CD8-positive, alpha-beta memory T cell (primary cell): ENCODE data around the gene AKAP6. TPM values are rescaled to one million over a fixed set of nuclear protein-coding genes. Genes with fewer than 3 reads are reported as not detected.

Source experiments
- CTCF ChIA-PET: fragments of 350-600 bp; sonication (Branson Sonifier 250); formaldehyde crosslinking; loops from one replicate; lab custom pipeline; 2021; ENCODE audit warnings: antibody characterized with exemption; lab: Charles Lee
- POLR2A ChIA-PET: fragments of 350-600 bp; sonication (Branson Sonifier 250); formaldehyde crosslinking; loops from one replicate; lab custom pipeline; 2021; ENCODE audit warnings: antibody characterized with exemption; lab: Charles Lee
- DNase-seq, 5 donors: peaks; one replicate each; pipeline versions ENCODE4 v3.0.0 to v3.0.0-alpha.2; 2020 to 2022; ENCODE audit warnings: mixed read lengths in 1 of 5
- H3K27ac ChIP-seq: one replicate; pipeline ENCODE4 v1.7.0; 2013; ENCODE audit warnings: low read depth, mild to moderate bottlenecking, low read length, moderate library complexity
- H3K27me3 ChIP-seq: 2 replicates; pipeline ENCODE4 v1.7.0; 2013; ENCODE audit warnings: low read length, mild to moderate bottlenecking; ENCODE audit not compliant: insufficient read depth, poor library complexity, severe bottlenecking
- H3K36me3 ChIP-seq: 2 replicates; pipeline ENCODE4 v1.7.0; 2013; ENCODE audit warnings: mild to moderate bottlenecking, low read length, moderate library complexity; ENCODE audit not compliant: insufficient read depth
- H3K4me1 ChIP-seq: 2 replicates; pipeline ENCODE4 v1.7.0; 2013; ENCODE audit warnings: mild to moderate bottlenecking, low read length, moderate library complexity; ENCODE audit not compliant: insufficient read depth
- H3K4me3 ChIP-seq: 2 replicates; pipeline ENCODE4 v1.7.0; 2013; ENCODE audit warnings: mild to moderate bottlenecking, low read length
- H3K9me3 ChIP-seq: 2 replicates; pipeline ENCODE4 v1.7.0; 2013; ENCODE audit warnings: mild to moderate bottlenecking, low read length
- H3K27ac Mint-ChIP-seq, 8 donors: one replicate each; pipeline ENCODE4 v1.8.0; 2020 to 2021; ENCODE audit warnings: mixed read lengths in 8 of 8, mild to moderate bottlenecking in 6 of 8, inconsistent platforms in 3 of 8, moderate library complexity in 3 of 8
- H3K27me3 Mint-ChIP-seq, 2 donors: one replicate each; pipeline ENCODE4 v1.8.0; 2020 to 2021; ENCODE audit warnings: mixed read lengths in 2 of 2, mild to moderate bottlenecking in 1 of 2, moderate library complexity in 1 of 2
- H3K36me3 Mint-ChIP-seq, 3 donors: one replicate each; pipeline ENCODE4 v1.8.0; 2020 to 2021; ENCODE audit warnings: mixed read lengths in 3 of 3, inconsistent platforms in 1 of 3, mild to moderate bottlenecking in 1 of 3
- H3K4me1 Mint-ChIP-seq, 3 donors: one replicate each; pipeline ENCODE4 v1.8.0; 2020 to 2021; ENCODE audit warnings: mixed read lengths in 3 of 3, inconsistent platforms in 1 of 3, mild to moderate bottlenecking in 1 of 3
- H3K4me3 Mint-ChIP-seq, 7 donors: one replicate each; pipeline ENCODE4 v1.8.0; 2020 to 2021; ENCODE audit warnings: mixed read lengths in 7 of 7, mild to moderate bottlenecking in 6 of 7, moderate library complexity in 4 of 7, inconsistent platforms in 2 of 7
- H3K9me3 Mint-ChIP-seq, 5 donors: one replicate each; pipeline ENCODE4 v1.8.0; 2020 to 2022; ENCODE audit warnings: mixed read lengths in 5 of 5, mild to moderate bottlenecking in 3 of 5, moderate library complexity in 2 of 5, inconsistent platforms in 1 of 5
- polyA plus RNA-seq: library from polyadenylated mRNA; unstranded; fragments of 300-500 nt; fragmentation: Illumina TruSeq; gene quantifications from one replicate; pipeline ENCODE4 v1.2.3, GENCODE V29; 2021
- total RNA-seq, 2 experiments: library from RNA; stranded (reverse); gene quantifications; one replicate each; pipeline ENCODE4 v1.2.3, GENCODE V29; 2021

AKAP6 gene
- total and polyA plus RNA-seq, 3 experiments from 2014 or later, result 0.49 to 1.5 (median 1.4) TPM

DNA sequence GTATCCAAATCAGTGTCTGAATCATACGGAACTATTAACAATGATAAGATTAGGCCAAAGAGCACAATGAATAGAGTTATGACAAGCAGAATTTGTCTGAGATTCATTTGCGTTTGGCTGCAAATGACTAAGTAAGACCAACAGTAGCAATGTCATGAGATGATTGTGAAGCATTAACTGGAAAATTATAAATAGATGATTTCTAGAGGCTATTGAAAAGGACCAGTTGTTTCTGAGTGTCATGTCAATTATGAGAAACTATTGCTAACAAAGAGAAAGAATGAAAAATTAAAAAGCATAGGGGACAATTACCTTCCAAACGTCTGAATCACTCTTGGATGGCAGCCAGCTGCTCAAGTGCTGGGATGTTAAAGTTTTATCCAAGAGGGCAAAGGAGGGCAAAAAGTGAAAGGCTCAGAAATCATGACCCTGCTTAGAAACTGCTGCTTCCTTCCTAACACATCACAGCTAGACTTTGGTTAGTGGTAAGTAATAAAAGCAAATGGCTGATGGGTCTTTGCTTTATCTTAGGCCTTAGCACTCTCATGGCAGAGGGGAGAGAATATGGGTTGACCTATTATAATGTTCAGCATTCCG, 89.0 kb downstream of the AKAP6 start:
- H3K27ac Mint-ChIP-seq, result no peak overlapping the region
- CTCF ChIA-PET, result no interaction called here
- peaks cover 0 to 12% (median 4%) of the 10 kb centered on the region in 5 donors for H3K9me3 Mint-ChIP-seq
- no peaks in the 10 kb centered on the region for H3K36me3 ChIP-seq
- DNase-seq, result no peak
- peaks cover 2 to 4% of the 10 kb centered on the region in 2 donors for H3K27me3 Mint-ChIP-seq
- no peaks in the 10 kb centered on the region for H3K4me1 ChIP-seq
- no peak overlapping the region for H3K4me3 ChIP-seq
- H3K27ac ChIP-seq, result no peak overlapping the region
- no peaks in the 10 kb centered on the region for H3K36me3 Mint-ChIP-seq
- H3K27me3 ChIP-seq, result no peaks in the 10 kb centered on the region
- no peaks in the 10 kb centered on the region for H3K4me1 Mint-ChIP-seq
- POLR2A ChIA-PET, result no interaction called here
- H3K9me3 ChIP-seq, result no peaks in the 10 kb centered on the region
- H3K4me3 Mint-ChIP-seq, result no peak overlapping the region

DNA sequence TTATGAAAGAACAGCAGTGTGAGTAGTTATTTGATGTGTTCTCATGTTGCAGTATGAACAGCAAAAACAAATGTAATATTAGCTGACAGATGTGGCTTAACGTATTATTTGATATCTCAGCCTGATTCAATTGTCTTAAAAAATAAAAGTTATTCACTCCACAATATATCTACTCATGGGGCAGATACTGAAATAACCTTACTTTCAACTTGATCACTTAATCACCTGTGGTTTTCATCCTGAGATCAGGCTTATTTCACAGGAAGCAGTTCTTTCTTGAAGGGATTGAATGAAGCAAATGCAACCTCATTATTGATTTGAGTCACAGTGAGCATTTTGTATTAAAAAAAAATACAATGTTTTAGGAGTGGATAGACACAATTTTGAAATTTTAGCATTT, 90.3 kb downstream of the AKAP6 start:
- Histone ChIP-seq H3K9me3 (no peaks in the 10 kb centered on the region), H3K4me3 (no peak overlapping the region), H3K4me1 (no peaks in the 10 kb centered on the region), H3K36me3 (no peaks in the 10 kb centered on the region), H3K27ac (no peak overlapping the region), H3K27me3 (no peaks in the 10 kb centered on the region)
- Mint-ChIP-seq H3K36me3 (no peaks in the 10 kb centered on the region), H3K27me3 (peaks cover 0 to 2% of the 10 kb centered on the region in 2 donors), H3K4me3 (no peak overlapping the region), H3K27ac (no peak overlapping the region), H3K9me3 (peaks cover 0 to 12% (median 4%) of the 10 kb centered on the region in 5 donors), H3K4me1 (no peaks in the 10 kb centered on the region)
- ChIA-PET CTCF (no interaction called here), POLR2A (no interaction called here)
- no peak for DNase-seq

DNA sequence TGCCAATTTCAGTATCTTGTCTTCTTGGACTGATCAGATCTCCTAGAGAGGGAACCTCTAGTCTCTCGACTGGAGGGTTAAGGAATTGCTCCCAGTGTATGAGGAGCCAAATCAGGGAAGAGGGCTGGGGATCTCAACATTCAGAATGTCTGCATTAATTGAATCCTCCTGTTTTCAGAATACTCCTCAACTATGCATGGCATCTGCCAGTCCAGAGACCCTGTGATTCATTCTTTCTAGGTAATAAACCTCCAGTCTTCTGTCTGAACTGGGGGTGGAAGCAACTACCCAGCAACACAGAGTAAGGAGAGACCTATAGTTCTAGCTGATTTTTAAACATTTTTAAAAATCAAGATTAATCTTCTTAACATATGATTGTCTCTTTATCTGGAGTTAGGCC, 92.7 kb downstream of the AKAP6 start:
- Histone ChIP-seq H3K27ac (no peak overlapping the region), H3K27me3 (no peaks in the 10 kb centered on the region), H3K9me3 (no peaks in the 10 kb centered on the region), H3K36me3 (no peaks in the 10 kb centered on the region), H3K4me1 (no peaks in the 10 kb centered on the region), H3K4me3 (no peak overlapping the region)
- POLR2A ChIA-PET, result no interaction called here
- Mint-ChIP-seq H3K4me3 (no peak overlapping the region), H3K27me3 (peaks cover 0 to under 1% of the 10 kb centered on the region in 2 donors), H3K9me3 (peaks cover 4 to 12% (median 5%) of the 10 kb centered on the region in 5 donors), H3K36me3 (no peaks in the 10 kb centered on the region), H3K4me1 (no peaks in the 10 kb centered on the region), H3K27ac (no peak overlapping the region)
- CTCF ChIA-PET, result no interaction called here
- DNase-seq, result no peak

DNA sequence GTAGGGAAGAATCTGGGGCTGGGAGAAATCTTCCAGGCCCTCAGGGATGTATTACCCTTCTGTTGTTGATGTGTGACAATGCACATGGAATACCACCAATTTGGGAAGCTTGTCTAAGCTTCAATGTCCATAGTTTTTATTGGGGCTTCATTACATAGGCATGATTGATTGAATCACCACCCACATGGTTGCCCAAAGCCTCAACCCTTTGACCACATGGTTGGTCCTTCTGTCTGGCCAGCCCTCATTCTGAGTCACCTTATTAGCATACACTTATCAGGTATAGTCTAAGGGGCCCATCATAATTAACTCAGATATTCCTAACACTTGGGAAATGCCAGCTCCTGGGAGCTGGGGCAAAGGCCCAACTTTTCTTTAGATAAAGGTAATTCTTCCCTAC, 93.3 kb downstream of the AKAP6 start:
- Histone ChIP-seq H3K27me3 (no peaks in the 10 kb centered on the region), H3K9me3 (no peaks in the 10 kb centered on the region), H3K27ac (no peak overlapping the region), H3K4me1 (no peaks in the 10 kb centered on the region), H3K4me3 (no peak overlapping the region), H3K36me3 (no peaks in the 10 kb centered on the region)
- no peak for DNase-seq
- no peaks in the 10 kb centered on the region for H3K4me1 Mint-ChIP-seq
- POLR2A ChIA-PET, result no interaction called here
- H3K9me3 Mint-ChIP-seq, result peaks cover 4 to 12% (median 5%) of the 10 kb centered on the region in 5 donors
- no peaks in the 10 kb centered on the region for H3K27me3 Mint-ChIP-seq
- CTCF ChIA-PET, result no interaction called here
- no peak overlapping the region for H3K4me3 Mint-ChIP-seq
- no peaks in the 10 kb centered on the region for H3K36me3 Mint-ChIP-seq
- H3K27ac Mint-ChIP-seq, result no peak overlapping the region

DNA sequence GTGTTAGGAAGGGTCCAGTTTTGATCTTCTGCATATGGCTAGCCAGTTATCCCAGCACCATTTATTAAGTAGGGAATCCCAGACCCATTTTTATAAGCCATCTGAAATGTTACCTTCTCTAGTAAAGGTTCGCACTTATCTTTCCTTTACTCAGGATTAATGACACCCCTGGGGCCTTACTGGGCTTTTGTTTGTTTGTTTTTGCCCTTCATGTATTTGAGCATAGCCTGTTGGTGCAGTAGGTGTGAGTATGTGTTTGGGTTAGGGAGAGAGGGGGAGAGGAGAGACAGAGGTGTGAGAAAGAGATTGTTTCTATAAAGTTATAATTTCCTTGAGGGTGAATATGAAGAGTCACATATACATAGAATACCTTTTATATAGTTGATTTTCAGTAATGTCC, 96.9 kb downstream of the AKAP6 start:
- POLR2A ChIA-PET, result no interaction called here
- CTCF ChIA-PET, result no interaction called here

DNA sequence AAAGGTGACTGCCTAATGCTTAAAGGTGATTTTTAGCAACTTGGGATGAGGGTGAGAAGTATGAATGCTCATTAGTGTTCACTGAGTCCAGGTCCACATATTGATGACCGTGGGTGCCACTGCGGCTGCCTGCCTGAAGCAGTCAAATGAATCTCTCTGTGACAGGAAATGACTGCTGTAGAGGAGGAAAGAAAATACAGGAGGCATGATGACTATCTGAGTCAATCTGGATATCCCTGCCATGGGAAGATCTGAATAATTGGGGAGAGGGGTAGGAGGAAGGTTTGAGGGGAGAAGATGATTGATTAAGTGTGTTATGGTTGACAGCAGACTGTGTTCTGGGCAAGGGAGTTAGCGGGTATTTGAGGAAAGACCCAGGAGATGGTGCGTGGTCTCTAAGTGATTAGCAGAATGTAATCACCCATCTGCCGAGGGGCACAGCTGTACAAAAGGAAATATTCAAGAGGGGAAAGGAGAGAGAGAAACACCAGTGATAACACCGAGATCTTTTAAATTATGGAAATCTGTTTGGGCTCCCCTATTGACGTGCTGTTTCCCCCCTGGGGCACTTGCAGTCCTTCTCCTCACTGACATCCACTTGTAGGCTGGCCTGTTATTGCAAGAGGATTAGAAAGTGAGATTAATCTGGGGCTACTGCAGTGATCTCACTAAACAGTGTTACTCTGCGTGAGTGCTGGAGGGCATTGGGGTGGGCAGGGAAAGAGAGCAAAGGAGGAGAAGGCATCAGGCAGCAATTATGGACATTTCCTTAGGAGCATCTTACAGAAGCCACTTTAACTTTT, 97.7 kb downstream of the AKAP6 start:
- Histone ChIP-seq H3K9me3 (no peaks in the 10 kb centered on the region), H3K27ac (no peak overlapping the region), H3K36me3 (no peaks in the 10 kb centered on the region), H3K4me3 (no peak overlapping the region), H3K4me1 (no peaks in the 10 kb centered on the region), H3K27me3 (no peaks in the 10 kb centered on the region)
- no peak for DNase-seq
- no peak overlapping the region for H3K27ac Mint-ChIP-seq
- ChIA-PET CTCF (no interaction called here), POLR2A (no interaction called here)
- no peaks in the 10 kb centered on the region for H3K36me3 Mint-ChIP-seq
- H3K4me1 Mint-ChIP-seq, result no peaks in the 10 kb centered on the region
- no peaks in the 10 kb centered on the region for H3K27me3 Mint-ChIP-seq
- H3K9me3 Mint-ChIP-seq, result peaks cover under 1 to 9% (median 4%) of the 10 kb centered on the region in 5 donors
- no peak overlapping the region for H3K4me3 Mint-ChIP-seq

More for the DNA sequence above, 96.9 kb downstream of the AKAP6 start:
- no peaks in the 10 kb centered on the region for H3K27me3 ChIP-seq
- no peak overlapping the region for H3K4me3 Mint-ChIP-seq
- H3K36me3 ChIP-seq, result no peaks in the 10 kb centered on the region
- no peak for DNase-seq
- H3K27ac ChIP-seq, result no peak overlapping the region
- no peaks in the 10 kb centered on the region for H3K4me1 Mint-ChIP-seq
- H3K9me3 ChIP-seq, result no peaks in the 10 kb centered on the region
- H3K27me3 Mint-ChIP-seq, result no peaks in the 10 kb centered on the region
- peaks cover 3 to 12% (median 4%) of the 10 kb centered on the region in 5 donors for H3K9me3 Mint-ChIP-seq
- H3K27ac Mint-ChIP-seq, result no peak overlapping the region
- H3K4me3 ChIP-seq, result no peak overlapping the region
- H3K4me1 ChIP-seq, result no peaks in the 10 kb centered on the region
- no peaks in the 10 kb centered on the region for H3K36me3 Mint-ChIP-seq

DNA sequence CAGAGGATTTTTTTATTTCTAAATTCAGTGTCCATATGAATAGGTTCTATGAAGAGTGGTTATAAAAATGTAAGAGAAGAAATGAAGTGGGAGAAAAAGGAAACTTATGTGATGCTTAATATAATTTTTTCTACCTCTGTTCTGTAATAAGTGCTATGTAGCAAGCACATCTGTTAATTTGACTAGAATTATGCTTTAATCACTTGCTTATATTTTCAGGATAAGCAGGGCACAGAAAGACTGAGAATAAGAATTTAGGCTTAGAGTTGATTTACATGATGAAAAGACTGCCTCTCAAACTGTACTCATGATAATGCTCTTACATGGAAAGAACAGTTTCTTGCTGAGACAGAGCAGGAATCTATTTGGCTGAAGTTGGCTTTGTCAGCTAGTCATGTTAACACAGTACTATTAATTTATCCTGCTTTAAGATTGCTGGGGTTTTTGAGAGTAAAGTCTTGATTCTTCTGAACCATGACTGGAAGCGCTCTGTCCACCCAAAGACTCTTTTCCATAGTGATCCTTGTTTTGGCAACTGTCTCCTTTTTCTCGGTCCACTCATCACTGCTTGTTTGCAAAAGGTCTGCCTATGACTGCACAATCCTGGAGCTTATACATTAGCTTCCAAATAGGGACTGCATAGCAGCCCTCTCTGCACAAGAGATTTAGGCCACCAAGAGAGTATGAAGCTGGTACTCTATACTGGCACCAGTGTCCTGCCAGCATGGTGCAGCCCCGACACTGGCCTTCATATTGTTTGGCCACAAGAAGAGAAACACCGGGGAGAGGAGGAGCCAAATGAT, 98.8 kb downstream of the AKAP6 start:
- H3K4me3 ChIP-seq, result no peak overlapping the region
- H3K27ac Mint-ChIP-seq, result no peak overlapping the region
- no peaks in the 10 kb centered on the region for H3K4me1 ChIP-seq
- ChIA-PET POLR2A (no interaction called here), CTCF (no interaction called here)
- H3K9me3 ChIP-seq, result no peaks in the 10 kb centered on the region
- no peaks in the 10 kb centered on the region for H3K27me3 ChIP-seq
- H3K4me1 Mint-ChIP-seq, result no peaks in the 10 kb centered on the region
- H3K4me3 Mint-ChIP-seq, result no peak overlapping the region
- no peaks in the 10 kb centered on the region for H3K36me3 Mint-ChIP-seq
- no peaks in the 10 kb centered on the region for H3K36me3 ChIP-seq
- H3K27me3 Mint-ChIP-seq, result no peaks in the 10 kb centered on the region
- peaks cover 0 to 5% (median 1%) of the 10 kb centered on the region in 5 donors for H3K9me3 Mint-ChIP-seq
- no peak overlapping the region for H3K27ac ChIP-seq
- no peak for DNase-seq

DNA sequence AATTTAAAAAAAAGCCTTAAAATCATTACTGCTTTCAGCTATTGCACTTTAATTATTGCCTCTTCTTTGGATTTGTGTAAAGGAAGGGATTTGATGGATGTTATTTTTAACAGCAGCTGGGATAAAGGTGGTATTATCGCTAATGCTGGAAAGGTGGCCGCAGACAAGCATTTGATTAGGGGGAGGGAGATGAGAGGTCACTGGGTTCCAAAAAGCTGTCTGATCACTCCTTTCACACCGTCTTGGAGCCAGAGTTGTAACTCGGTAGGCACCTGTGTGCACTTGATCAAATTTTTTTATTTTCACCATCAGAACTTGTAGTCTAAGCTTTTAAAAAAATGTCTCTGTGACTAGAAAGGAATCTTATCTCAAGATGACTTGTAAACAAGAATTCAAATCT, 99.8 kb downstream of the AKAP6 start:
- H3K4me3 Mint-ChIP-seq, result no peak overlapping the region
- H3K9me3 Mint-ChIP-seq, result peaks cover 0 to 5% (median 0%) of the 10 kb centered on the region in 5 donors
- H3K4me1 ChIP-seq, result no peaks in the 10 kb centered on the region
- ChIA-PET CTCF (no interaction called here), POLR2A (no interaction called here)
- H3K27ac ChIP-seq, result no peak overlapping the region
- no peaks in the 10 kb centered on the region for H3K9me3 ChIP-seq
- no peaks in the 10 kb centered on the region for H3K27me3 ChIP-seq
- H3K27me3 Mint-ChIP-seq, result no peaks in the 10 kb centered on the region
- H3K4me1 Mint-ChIP-seq, result no peaks in the 10 kb centered on the region
- no peak overlapping the region for H3K27ac Mint-ChIP-seq
- no peaks in the 10 kb centered on the region for H3K36me3 ChIP-seq
- no peak for DNase-seq
- H3K4me3 ChIP-seq, result no peak overlapping the region
- H3K36me3 Mint-ChIP-seq, result no peaks in the 10 kb centered on the region
